Tibial artery (tissue), 4 donors: ENCODE measurements around the gene C5orf22.
"Not testable (repeated sequence)": the region's sequence is repeated elsewhere in the genome, so short reads cannot be mapped to it uniquely, and the experiment has no call there.

Experiments
- DNase-seq, 2 donors: peaks; one replicate each; pipeline ENCODE4 v3.0.0-alpha.2; 2019
- H3K27ac ChIP-seq, 2 donors: fragments of 200-600 bp; sonication (generic) in 1 of 2; 1 replicate in 1 of 2; 2 replicates in 1 of 2; pipeline ENCODE4 v1.5.1; 2018 to 2019; ENCODE audit warnings: mild to moderate bottlenecking in 1 of 2
- H3K27me3 ChIP-seq, 2 donors: fragments of 200-600 bp; sonication (generic) in 1 of 2; one replicate each; pipeline versions ENCODE4 v1.5.1 to v1.6.0; 2016 to 2019
- H3K36me3 ChIP-seq, 3 donors: fragments of 200-600 bp; sonication (generic) in 2 of 3; one replicate each; pipeline ENCODE4 v1.5.1; 2016 to 2019; ENCODE audit warnings: mild to moderate bottlenecking in 2 of 3
- H3K4me1 ChIP-seq, 4 donors: fragments of 200-600 bp; sonication (generic) in 2 of 4; 1 replicate in 3 of 4; 2 replicates in 1 of 4; pipeline ENCODE4 v1.5.1; 2016 to 2019
- H3K4me3 ChIP-seq, 2 donors: fragments of 200-600 bp; sonication (generic) in 1 of 2; 1 replicate in 1 of 2; 2 replicates in 1 of 2; pipeline ENCODE4 v1.5.1; 2018 to 2019; ENCODE audit warnings: mild to moderate bottlenecking in 2 of 2
- H3K9me3 ChIP-seq, 3 donors: fragments of 200-600 bp; sonication (generic) in 1 of 3; one replicate each; pipeline ENCODE4 v1.5.1; 2016 to 2019
- intact Hi-C: fragments of 100-400 bp; cut with DNase I; formaldehyde crosslinking; loops from one replicate; pipeline ENCODE4 v1.15.0; 2023; ENCODE audit warnings: low total_unique reads
- TF ChIP-seq, protein P1 (sequence below), 2 experiments: fragments of 200-600 bp in 1 of 2; fragments of 450-650 bp in 1 of 2; IDR thresholded peaks; one replicate each; pipeline ENCODE4 v1.5.1; 2017 to 2019; ENCODE audit warnings: antibody characterized with exemption in 2 of 2, mild to moderate bottlenecking in 1 of 2, moderate library complexity in 1 of 2

C5orf22 gene

DNA sequence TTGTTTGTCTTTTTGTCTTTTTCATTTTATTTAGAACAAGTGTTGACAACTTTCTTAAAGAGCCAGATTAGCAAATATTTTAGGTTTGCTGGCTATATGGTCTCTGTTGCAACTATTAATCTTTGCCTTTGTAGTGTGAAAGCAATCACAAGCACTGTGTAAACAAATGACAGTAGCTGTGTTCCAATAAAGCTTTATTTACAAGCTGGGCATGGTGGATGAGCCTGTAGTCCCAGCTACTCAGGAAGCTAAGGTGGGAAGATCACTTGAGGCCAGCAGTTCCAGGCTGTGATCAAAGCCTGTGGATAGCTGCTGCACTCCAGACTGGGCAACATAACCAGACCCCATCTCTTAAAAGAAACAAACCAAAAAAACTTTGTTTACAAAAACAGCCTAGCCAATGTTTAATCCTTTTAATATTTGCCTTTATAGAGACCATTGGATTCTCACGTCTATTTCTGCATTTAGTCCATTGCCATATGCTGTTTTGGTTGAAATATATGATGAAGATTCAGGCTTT, 2.5 kb downstream of the C5orf22 start:
- no peak overlapping the region for H3K4me3 ChIP-seq
- H3K4me1 ChIP-seq, result peaks cover 0 to 31% (median 24%) of the 10 kb centered on the region in 4 donors
- no peak overlapping the region for H3K27ac ChIP-seq
- H3K27me3 ChIP-seq, result no peaks in the 10 kb centered on the region
- intact Hi-C loops, result no loop called here
- H3K36me3 ChIP-seq, result peaks cover 25 to 51% (median 30%) of the 10 kb centered on the region in 3 donors
- no peaks in the 10 kb centered on the region for H3K9me3 ChIP-seq
- DNase-seq, result no peak
- TF ChIP-seq, protein P1, sequence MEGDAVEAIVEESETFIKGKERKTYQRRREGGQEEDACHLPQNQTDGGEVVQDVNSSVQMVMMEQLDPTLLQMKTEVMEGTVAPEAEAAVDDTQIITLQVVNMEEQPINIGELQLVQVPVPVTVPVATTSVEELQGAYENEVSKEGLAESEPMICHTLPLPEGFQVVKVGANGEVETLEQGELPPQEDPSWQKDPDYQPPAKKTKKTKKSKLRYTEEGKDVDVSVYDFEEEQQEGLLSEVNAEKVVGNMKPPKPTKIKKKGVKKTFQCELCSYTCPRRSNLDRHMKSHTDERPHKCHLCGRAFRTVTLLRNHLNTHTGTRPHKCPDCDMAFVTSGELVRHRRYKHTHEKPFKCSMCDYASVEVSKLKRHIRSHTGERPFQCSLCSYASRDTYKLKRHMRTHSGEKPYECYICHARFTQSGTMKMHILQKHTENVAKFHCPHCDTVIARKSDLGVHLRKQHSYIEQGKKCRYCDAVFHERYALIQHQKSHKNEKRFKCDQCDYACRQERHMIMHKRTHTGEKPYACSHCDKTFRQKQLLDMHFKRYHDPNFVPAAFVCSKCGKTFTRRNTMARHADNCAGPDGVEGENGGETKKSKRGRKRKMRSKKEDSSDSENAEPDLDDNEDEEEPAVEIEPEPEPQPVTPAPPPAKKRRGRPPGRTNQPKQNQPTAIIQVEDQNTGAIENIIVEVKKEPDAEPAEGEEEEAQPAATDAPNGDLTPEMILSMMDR (IDR thresholded peaks at IDR 0.05), result no peak

DNA sequence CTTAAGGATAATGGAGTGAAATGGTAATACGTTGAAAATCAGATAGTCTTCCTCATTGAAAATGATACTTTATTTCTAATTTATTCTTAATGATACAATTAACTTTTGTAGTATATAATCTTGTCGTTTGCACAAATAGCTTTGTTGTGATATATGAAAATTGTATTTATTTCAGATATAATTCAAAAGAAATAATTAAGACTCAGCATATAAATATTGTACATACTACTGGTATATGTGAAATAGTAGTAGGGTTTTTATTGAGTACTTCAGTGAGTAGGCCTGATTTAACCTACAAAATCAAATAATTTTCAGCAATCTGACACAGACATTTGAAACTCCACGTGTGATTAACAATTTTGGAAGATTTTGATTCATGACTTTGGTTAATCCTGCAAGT, 4.8 kb downstream of the C5orf22 start:
- H3K27ac ChIP-seq, result no peak overlapping the region
- H3K27me3 ChIP-seq, result no peaks in the 10 kb centered on the region
- DNase-seq, result no peak
- no peak overlapping the region for H3K4me3 ChIP-seq
- peaks cover 37 to 74% (median 48%) of the 10 kb centered on the region in 3 donors for H3K36me3 ChIP-seq
- TF ChIP-seq, protein P1 (IDR thresholded peaks at IDR 0.05), result no peak
- intact Hi-C loops, result no loop called here
- peaks cover 0 to 14% (median 13%) of the 10 kb centered on the region in 4 donors for H3K4me1 ChIP-seq
- H3K9me3 ChIP-seq, result no peaks in the 10 kb centered on the region

DNA sequence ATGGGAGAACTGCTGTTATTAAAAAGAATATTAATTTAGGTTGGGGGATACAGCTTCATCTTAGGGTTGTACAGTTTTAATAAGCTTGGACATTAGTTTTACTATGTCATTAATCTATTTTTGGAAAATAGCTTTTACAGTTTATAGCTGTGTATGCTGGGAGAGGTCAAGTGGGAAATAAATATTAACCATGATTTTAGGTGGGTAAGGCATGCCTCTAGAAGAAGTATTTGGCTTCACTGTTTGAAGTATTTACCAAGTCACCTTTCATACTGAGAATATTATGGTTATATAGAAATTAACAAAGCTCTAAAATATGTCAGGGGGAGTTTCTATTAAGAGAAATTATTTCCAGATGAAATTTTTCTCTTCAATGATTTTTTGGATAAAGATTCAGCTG, 5.2 kb downstream of the C5orf22 start:
- intact Hi-C loops, result no loop called here
- no peak for DNase-seq
- Histone ChIP-seq H3K9me3 (no peaks in the 10 kb centered on the region), H3K27me3 (no peaks in the 10 kb centered on the region), H3K27ac (no peak overlapping the region), H3K4me3 (no peak overlapping the region), H3K36me3 (peaks cover 42 to 78% (median 52%) of the 10 kb centered on the region in 3 donors), H3K4me1 (peaks cover 0 to 14% (median 13%) of the 10 kb centered on the region in 4 donors)
- TF ChIP-seq, protein P1 (IDR thresholded peaks at IDR 0.05), result no peak

DNA sequence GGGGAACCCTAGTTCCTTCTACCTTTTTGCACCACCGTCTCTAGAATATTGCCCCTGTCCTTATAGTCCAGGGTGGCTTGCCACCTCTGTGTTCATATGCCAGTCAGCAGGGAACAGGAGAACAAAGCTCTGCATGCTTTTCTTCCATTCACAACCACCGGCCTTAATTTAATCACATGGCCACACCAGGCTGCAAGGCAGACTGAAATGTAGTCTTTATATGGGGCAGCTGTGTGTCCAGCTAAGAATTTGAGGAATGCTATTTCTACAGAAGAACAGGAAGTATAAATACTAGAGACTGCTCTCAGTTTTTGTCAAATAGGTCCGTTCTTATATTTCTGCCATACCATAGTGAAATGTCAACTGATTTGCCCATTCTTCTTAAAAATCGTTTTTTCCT, 5.8 kb downstream of the C5orf22 start:
- intact Hi-C loops, result no loop called here
- DNase-seq, result no peak
- TF ChIP-seq, protein P1 (IDR thresholded peaks at IDR 0.05), result no peak
- no peak overlapping the region for H3K27ac ChIP-seq
- no peaks in the 10 kb centered on the region for H3K9me3 ChIP-seq
- H3K4me3 ChIP-seq, result no peak overlapping the region
- H3K36me3 ChIP-seq, result peaks cover 47 to 83% (median 52%) of the 10 kb centered on the region in 3 donors
- H3K27me3 ChIP-seq, result no peaks in the 10 kb centered on the region
- H3K4me1 ChIP-seq, result peaks cover 0 to 12% (median 11%) of the 10 kb centered on the region in 4 donors

DNA sequence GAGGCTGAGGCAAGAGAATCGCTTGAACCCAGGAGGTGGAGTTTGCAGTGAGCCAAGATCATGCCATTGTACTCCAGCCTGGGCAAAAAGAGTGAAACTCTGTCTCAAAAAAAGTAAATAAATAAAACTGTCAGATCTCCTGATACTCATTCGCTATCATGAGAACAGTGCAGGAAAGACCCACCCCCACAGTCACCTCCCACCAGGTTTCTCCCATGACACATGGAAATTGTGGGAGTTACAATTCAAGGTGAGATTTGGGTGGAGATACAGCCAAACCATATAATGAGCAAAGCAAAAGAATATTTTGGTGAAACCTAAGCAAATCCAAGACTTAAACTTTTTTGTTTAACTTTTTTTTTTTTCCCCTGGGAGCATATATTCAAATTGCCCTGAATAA, 17.0 kb downstream of the C5orf22 start:
- DNase-seq, H3K27ac ChIP-seq, H3K4me3 ChIP-seq, H3K9me3 ChIP-seq, intact Hi-C loops, H3K27me3 ChIP-seq, H3K4me1 ChIP-seq: not testable (repeated sequence)
- peaks cover 80 to 92% (median 84%) of the 10 kb centered on the region in 3 donors for H3K36me3 ChIP-seq

DNA sequence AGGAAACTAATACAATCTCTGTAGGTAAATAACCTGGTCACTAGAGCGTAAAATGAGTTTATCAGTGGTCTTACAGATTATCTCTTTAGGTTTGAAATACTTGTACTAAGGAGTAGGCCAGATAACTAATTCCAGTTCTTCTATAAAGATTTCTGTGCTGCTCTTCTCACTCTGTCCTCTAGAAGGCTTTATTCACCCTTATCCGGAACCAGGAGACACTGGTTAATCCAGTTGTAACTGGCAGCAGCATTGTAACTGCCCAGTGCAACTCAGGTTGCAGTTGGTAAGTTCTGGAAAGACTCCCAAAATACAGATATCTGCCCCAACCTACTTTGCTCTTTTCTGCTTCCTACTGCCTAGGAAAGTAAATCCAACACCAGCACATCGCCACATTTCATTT, 19.8 kb downstream of the C5orf22 start:
- peaks cover 60 to 91% (median 84%) of the 10 kb centered on the region in 3 donors for H3K36me3 ChIP-seq
- no peak for DNase-seq
- intact Hi-C loops, result no loop called here
- no peak overlapping the region for H3K27ac ChIP-seq
- H3K4me1 ChIP-seq, result no peaks in the 10 kb centered on the region
- no peaks in the 10 kb centered on the region for H3K9me3 ChIP-seq
- no peaks in the 10 kb centered on the region for H3K27me3 ChIP-seq
- no peak overlapping the region for H3K4me3 ChIP-seq
- TF ChIP-seq, protein P1 (IDR thresholded peaks at IDR 0.05), result no peak
